Chondrocyte (in vitro differentiated cells): ENCODE results near the gene LMNA. TPM values are rescaled to one million over a fixed set of nuclear protein-coding genes. Genes with fewer than 3 reads are reported as not detected.

Experiments
- DNase-seq: peaks from one replicate; pipeline ENCODE4 v3.0.0; 2021; ENCODE audit warnings: mixed read lengths, low spot score
- H3K27ac Mint-ChIP-seq: one replicate; pipeline ENCODE4 v1.8.0; 2021; ENCODE audit warnings: mild to moderate bottlenecking, moderate library complexity, mixed read lengths; ENCODE audit not compliant: unreplicated experiment
- H3K27me3 Mint-ChIP-seq: 2 replicates; pipeline ENCODE4 v1.8.0; 2021; ENCODE audit warnings: low read depth, mixed read lengths
- H3K36me3 Mint-ChIP-seq: 2 replicates; pipeline ENCODE4 v1.8.0; 2021; ENCODE audit warnings: low read depth, mixed read lengths
- H3K4me1 Mint-ChIP-seq: 2 replicates; pipeline ENCODE4 v1.8.0; 2021; ENCODE audit warnings: low read depth, mild to moderate bottlenecking, mixed read lengths
- H3K4me3 Mint-ChIP-seq: one replicate; pipeline ENCODE4 v1.8.0; 2021; ENCODE audit warnings: mild to moderate bottlenecking, moderate library complexity, mixed read lengths; ENCODE audit not compliant: unreplicated experiment
- H3K9me3 Mint-ChIP-seq: 2 replicates; pipeline ENCODE4 v1.8.0; 2021; ENCODE audit warnings: low read depth, mixed read lengths
- total RNA-seq: library from RNA; stranded (reverse); gene quantifications from 3 replicates; pipeline ENCODE4 v1.2.1, GENCODE V29; 2021
- TF ChIP-seq, protein P1 (sequence below): fragments of 200-600 bp; sonication (generic); IDR thresholded peaks from 2 replicates; pipeline ENCODE4 v1.5.0; 2021; ENCODE audit warnings: antibody characterized with exemption, mild to moderate bottlenecking, moderate library complexity

The LMNA gene
- total RNA-seq, 1 donor from 2014 or later = 675 TPM

DNA sequence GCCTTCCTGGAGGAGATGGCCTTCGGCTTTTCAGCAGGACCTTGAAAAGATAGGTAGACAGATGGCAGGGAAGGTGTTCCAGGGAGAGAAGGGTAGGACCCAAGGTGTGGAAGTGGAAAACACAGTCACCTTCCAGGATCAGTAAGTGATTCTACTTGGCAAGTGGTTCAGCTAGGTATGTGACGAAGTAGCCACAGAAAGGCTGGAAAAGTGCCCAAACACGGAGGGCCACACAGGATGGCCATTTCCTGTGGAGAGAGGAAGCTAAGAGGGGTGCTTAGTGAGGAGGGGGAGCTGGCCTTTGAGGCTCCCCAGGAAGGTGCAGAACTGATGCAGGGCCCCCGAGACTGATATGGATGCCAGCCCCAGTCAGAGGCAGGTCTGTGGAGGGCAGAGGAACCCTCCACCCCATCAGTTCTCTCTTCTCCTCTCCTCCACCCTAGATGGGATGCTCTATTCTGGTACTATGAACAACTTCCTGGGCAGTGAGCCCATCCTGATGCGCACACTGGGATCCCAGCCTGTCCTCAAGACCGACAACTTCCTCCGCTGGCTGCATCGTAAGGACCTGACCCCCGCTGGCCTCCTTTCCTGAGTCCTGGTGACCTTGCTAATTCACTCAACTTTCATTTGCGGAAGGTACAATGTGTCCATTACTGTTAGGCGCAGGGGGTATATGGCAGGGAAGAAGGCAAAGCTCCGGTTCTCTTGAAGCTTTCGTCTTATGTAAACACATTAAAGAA, 45.7 kb downstream of the LMNA start:
- peak overlapping the region; percentile 60 for H3K4me3 Mint-ChIP-seq
- peaks cover 3% of the 10 kb centered on the region for H3K9me3 Mint-ChIP-seq
- H3K27ac Mint-ChIP-seq = peak overlapping the region; percentile 36
- TF ChIP-seq, protein P1, sequence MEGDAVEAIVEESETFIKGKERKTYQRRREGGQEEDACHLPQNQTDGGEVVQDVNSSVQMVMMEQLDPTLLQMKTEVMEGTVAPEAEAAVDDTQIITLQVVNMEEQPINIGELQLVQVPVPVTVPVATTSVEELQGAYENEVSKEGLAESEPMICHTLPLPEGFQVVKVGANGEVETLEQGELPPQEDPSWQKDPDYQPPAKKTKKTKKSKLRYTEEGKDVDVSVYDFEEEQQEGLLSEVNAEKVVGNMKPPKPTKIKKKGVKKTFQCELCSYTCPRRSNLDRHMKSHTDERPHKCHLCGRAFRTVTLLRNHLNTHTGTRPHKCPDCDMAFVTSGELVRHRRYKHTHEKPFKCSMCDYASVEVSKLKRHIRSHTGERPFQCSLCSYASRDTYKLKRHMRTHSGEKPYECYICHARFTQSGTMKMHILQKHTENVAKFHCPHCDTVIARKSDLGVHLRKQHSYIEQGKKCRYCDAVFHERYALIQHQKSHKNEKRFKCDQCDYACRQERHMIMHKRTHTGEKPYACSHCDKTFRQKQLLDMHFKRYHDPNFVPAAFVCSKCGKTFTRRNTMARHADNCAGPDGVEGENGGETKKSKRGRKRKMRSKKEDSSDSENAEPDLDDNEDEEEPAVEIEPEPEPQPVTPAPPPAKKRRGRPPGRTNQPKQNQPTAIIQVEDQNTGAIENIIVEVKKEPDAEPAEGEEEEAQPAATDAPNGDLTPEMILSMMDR = no peak
- peaks cover 16% of the 10 kb centered on the region for H3K4me1 Mint-ChIP-seq
- DNase-seq = no peak
- H3K27me3 Mint-ChIP-seq = peaks cover 4% of the 10 kb centered on the region
- H3K36me3 Mint-ChIP-seq = peaks cover 4% of the 10 kb centered on the region

DNA sequence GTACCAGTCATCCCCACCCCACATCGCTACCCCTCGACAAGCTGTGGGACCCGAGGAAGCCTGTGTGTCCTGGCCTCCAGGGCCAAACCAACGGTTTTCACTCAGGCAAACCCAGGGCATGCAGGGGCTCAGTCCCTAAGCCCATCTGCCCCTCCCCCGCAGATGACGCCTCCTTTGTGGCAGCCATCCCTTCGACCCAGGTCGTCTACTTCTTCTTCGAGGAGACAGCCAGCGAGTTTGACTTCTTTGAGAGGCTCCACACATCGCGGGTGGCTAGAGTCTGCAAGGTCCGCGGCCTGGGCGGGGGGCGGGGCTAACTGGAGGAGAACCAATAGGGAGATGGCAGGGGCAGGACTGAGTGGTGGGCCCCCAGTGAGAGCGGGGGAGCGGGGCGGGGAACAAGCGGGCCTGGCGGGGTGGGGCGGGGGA, 46.2 kb downstream of the LMNA start:
- H3K9me3 Mint-ChIP-seq = peaks cover 3% of the 10 kb centered on the region
- H3K4me1 Mint-ChIP-seq = peaks cover 16% of the 10 kb centered on the region
- no peak for DNase-seq
- H3K27ac Mint-ChIP-seq = peak overlapping the region; percentile 59
- TF ChIP-seq, protein P1 = no peak
- H3K36me3 Mint-ChIP-seq = peaks cover 5% of the 10 kb centered on the region
- H3K4me3 Mint-ChIP-seq = peak overlapping the region; percentile 60
- peaks cover 4% of the 10 kb centered on the region for H3K27me3 Mint-ChIP-seq

DNA sequence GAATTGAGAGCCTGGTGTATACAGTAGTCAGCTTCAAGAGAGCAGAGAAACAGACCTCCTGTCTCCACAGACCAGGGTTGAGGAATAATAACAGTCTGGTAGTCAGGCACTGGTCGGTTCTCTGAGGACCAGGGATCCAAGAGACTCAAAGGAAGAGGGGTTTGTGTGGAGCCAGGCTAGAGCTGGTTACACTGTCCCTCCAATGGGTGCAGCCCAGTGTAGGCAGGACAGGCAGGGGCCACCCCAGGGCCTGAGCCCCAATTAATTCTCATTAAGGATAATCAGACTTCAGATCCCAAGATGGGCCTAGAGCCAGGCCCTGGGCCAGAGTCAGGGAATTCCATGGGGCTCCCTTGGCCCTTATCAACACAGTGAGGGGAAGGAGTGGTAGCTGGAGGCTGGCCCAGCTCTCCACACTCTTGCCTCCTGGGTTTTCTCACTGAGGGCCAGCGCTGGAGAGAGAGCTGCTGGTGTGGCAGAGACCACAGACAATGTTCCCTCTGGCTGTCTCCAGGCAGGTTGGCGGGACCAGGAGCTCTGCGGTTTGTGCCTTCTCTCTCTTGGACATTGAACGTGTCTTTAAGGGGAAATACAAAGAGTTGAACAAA, 48.0 kb downstream of the LMNA start:
- H3K27me3 Mint-ChIP-seq = no peaks in the 10 kb centered on the region

DNA sequence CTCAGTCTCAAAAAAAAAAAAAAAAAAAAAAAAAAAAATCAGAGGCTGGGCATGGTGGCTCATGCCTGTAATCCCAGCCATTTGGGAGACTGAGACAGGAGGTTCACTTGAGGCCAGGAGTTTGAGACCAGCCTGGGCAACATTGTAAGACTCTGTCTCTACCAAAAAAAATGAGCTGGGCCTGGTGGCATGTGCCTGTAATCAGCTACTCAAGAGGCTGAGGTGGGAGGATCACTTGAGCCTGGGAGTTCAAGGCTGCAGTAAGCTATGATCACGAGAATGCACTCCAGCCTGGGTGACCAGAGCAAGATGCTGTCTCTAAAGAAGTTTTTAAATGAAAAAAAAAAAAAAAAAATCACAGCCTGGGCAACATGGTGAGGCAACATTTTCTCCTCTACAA, 49.2 kb downstream of the LMNA start:
- TF ChIP-seq, protein P1 = no peak
- H3K27me3 Mint-ChIP-seq = no peaks in the 10 kb centered on the region
- H3K36me3 Mint-ChIP-seq = peaks cover 7% of the 10 kb centered on the region
- peaks cover 16% of the 10 kb centered on the region for H3K4me1 Mint-ChIP-seq
- H3K4me3 Mint-ChIP-seq = no peak overlapping the region
- no peak for DNase-seq
- H3K9me3 Mint-ChIP-seq = peaks cover 3% of the 10 kb centered on the region
- no peak overlapping the region for H3K27ac Mint-ChIP-seq

More for the DNA sequence above, 48.0 kb downstream of the LMNA start:
- DNase-seq = no peak
- Mint-ChIP-seq H3K27ac (peak overlapping the region; percentile 54), H3K4me1 (peaks cover 16% of the 10 kb centered on the region), H3K4me3 (no peak overlapping the region), H3K9me3 (peaks cover 3% of the 10 kb centered on the region), H3K36me3 (peaks cover 5% of the 10 kb centered on the region)
- TF ChIP-seq, protein P1 = no peak

DNA sequence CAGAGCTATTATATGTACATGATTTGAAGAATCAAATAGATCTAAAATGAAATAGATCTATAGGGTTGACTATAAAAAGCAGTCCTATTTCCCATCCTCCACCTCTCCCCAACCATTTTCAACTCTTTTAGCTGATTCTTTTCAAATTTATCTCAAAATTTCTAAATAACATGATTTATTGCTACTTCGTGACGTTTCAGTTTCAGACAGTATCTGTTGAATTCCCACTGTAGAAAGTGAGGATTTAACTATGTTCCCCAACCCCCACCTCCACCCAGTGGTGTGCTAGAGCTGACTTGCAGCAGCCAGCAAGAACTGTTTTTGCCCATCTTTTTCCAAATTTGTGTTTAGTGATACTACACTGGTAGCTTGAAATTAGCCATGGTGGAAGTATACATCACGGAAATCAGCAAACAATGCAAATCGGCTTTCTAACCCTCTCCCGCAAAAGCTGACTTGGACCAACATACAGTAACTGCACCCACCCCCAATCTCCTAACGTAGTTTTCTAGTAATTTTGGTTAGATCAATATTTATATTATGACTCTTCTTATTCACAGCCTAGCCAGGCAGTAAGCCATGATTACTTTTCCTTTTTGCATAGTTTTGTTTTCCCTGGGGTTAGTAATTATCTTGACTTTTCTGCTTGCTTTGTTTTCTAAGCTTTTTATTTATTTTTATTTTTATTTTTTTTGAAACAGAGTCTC, 49.8 kb downstream of the LMNA start:
- Mint-ChIP-seq H3K9me3 (peaks cover 3% of the 10 kb centered on the region), H3K4me3 (no peak overlapping the region), H3K27me3 (no peaks in the 10 kb centered on the region), H3K36me3 (peaks cover 7% of the 10 kb centered on the region), H3K4me1 (peaks cover 16% of the 10 kb centered on the region), H3K27ac (no peak overlapping the region)
- TF ChIP-seq, protein P1 = no peak
- no peak for DNase-seq
